Left cardiac atrium (tissue), 4 donors: ENCODE data around the gene CFAP65. TPM values are rescaled to one million over a fixed set of nuclear protein-coding genes. Genes with fewer than 3 reads are reported as not detected.

Experiments used
- ATAC-seq, 2 donors: fragments of 200-7000 bp; cut with Tn5 transposase; one replicate each; pipeline ENCODE4 v1.9.1; 2020; ENCODE audit warnings: mild to moderate bottlenecking in 2 of 2, moderate library complexity in 2 of 2
- DNase-seq: peaks from one replicate; pipeline ENCODE4 v3.0.0-alpha.2; 2020
- intact Hi-C, 2 donors: fragments of 100-400 bp; cut with DNase I; formaldehyde crosslinking; loops; one replicate each; pipeline versions ENCODE4 v1.14.1 to v1.15.1; 2022 to 2023
- total RNA-seq, 2 donors: library from RNA; stranded (reverse); fragmentation: NEBNext Ultra II Directional; extraction: Animal tissue kit (Norgen Biotek cat#: 25700); gene quantifications; one replicate each; pipeline ENCODE4 v1.2.1, GENCODE V29; 2021
- donor health status: DM: no; HTN: yes; CAD: no.
- donor health status: DM: no; HTN: yes; CAD: no; lungs with severe emphysema.
- donor health status: DM: yes; HTN: yes; CAD: no.
- donor health status: Dilated cardiomyopathy.

CFAP65 gene
- total RNA-seq, 2 donors from 2014 or later, result not detected

GRCh38 chr2:219042750-219043149 is 1.4 kb upstream of the CFAP65 start:
- intact Hi-C loops, result no loop called here
- ATAC-seq (no peak), DNase-seq (no peak)

DNA sequence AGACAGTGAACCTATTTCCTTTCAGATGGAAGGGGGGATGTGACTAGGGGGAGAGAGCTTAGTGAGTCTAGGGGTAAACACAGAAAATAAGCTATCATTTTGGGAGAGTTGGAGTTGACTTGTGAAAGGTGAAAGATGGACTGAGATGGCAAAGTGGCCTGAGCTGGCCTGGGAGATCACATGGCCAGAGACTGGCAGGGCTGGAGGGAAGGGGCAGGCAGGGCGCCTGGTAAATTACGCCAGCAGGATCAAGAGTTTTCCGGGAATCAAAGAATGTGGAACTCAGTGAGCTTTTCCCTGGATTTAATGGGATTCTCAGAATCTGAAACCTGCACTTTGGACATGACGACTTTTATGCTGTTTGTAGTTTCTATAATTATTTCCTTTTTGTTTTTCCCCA is 841 bp upstream of the CFAP65 start:
- DNase-seq, result no peak
- intact Hi-C loops, result no loop called here
- no peak for ATAC-seq

DNA sequence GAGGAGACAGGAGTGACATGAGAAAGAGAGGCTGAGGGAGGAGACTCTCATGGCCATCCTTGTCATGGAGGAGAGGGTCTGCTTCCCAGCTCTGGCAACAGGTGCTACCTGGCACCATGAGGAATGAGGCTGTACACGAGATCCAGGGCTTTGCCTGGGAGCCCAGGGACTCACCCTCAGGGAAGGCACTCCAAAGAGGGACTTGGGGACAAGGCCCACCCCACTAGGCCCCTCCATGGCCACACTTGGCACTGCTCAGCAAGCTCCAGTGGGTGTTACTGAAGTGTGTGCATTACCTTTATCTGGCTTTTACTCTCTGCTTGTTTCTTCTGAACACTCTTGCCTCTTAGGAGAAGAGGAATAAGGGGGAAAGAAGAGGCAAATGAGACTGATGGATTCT is 2.7 kb downstream of the CFAP65 start:
- intact Hi-C loops, result no loop called here

DNA sequence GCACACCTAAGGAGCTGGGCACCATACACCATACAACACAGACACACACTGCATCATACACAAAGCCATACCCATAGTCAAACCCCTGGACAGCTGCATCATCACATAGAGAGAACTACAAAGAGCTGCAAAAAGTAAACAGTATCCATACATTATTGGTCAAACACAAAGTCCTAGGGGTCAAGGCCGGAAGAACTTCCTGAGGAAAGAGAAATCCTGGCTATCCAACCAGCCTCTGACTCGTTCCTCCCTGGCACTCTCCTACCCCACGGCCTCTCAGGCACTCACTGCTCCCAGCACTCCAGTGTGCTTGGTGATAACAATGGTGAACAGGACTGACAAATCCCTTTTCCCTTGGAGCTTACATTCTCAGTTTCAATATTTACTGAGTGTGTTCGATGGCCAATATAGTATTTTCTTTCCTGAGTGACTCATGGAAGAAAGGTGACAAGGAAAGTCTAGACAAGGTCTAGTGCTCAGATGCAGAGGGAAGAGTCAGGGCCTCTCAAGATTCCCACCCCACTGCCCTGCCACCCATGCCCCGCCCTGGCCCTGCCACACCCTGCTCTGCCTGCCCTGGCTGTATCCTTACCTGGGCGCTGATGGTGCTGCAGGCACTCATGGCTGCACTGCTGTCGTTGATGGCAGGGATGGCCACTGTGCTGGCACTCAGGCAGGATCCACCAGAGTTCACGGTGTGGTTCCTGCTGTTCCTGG is 3.4 kb downstream of the CFAP65 start:
- no peak for DNase-seq
- intact Hi-C loops, result no loop called here
- no peak for ATAC-seq

More for the DNA sequence above, 2.7 kb downstream of the CFAP65 start:
- DNase-seq (no peak), ATAC-seq (no peak)

DNA sequence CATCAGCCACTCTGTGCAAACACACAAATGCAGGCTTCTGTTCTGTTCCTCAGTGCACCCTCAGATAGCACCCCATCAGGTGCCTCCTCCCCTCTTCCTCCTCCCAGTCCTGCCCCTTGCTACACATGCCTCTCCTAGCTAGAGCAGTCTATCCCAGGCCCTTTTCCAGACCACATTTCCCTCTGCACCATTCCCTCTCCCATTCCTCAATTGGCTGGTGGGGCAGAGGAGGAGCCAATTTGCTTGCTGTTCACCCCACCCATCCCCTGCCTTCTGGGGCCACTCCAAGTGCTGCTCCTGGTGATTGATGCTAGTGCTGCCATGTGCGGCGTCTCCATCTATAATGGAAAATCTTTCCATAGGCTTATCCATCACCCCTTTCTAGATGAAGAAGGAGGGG is 5.4 kb downstream of the CFAP65 start:
- DNase-seq (no peak), ATAC-seq (no peak)
- intact Hi-C loops, result no loop called here

- intact Hi-C loops, result no loop called here
- DNase-seq, result no peak
- ATAC-seq, result no peak
These were observed 6.5 kb downstream of the CFAP65 start for GRCh38 chr2:219034823-219035222.

DNA sequence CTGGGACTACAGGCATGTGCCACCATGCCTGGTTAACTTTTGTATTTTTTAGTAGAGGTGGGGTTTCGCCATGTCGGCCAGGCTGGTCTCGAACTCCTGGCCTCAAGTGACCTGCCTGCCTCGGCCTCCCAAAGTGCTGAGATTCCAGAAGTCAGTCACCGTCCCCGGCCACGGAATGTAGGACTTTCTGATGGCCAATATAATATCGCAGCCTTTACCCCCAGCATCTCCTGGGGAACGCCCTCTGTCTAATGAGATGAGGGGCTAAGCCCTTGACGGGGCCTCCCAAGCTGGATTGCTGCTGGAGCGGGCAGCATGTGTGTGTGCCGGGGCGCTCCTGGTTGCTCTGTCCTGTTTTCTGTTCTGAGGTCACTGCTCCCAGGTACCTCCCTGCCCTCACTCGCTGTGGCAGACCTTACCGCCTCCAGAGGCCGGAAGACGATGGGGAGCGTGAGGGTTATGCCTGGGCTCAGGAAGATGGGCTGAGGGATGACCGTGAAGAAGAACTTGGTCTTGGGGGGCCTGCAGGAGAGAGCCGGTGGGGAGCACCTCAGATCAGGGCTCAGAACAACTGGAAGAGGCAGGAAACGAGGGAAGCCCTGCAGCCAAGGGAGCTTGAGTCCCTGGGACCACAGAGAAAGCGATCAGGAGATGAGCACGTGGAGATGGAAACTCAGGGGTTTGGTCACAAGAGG is 9.1 kb downstream of the CFAP65 start:
- DNase-seq (no peak), ATAC-seq (no peak)
- intact Hi-C loops, result no loop called here

- intact Hi-C loops, result no loop called here
- ATAC-seq, result no peak
- no peak for DNase-seq
These were observed 10.1 kb downstream of the CFAP65 start for GRCh38 chr2:219031005-219031738.

DNA sequence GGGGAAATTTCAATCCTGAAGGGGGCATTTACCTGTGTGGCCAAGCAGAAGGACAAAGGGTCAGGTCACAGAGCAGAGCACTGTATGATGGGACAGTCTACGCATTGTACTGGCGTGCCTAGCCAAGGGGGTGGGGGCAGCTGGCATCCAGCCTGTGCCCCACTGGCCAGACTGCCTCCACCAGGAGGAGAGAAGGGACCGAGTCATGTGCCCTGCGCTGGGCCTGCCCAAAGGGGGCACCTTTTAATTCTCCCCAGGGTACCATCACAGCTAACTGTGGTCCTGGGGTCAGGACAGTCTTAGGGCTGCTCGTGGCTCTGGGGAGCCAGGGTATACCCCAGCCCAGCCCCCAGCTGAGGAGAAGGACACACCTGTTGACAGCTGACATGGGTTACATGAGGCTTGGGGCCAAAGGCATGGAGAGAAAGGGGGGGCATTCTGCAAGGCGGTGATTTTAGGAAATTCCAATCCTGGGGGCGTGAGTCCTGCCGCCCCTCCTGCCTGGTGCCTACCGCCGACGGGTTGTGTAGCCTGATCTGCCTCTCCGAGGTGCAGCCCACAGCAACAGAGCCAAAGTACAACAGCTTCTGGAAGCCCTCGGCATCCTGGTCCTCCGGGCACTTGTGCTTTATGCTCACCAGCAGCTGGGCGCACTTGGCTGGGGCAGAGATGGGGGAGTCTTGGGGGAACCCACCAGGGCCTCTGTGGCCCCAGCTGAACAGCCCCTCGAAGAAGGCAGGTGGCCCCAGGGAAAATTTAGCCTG is 11.0 kb downstream of the CFAP65 start:
- intact Hi-C loops, result no loop called here
- DNase-seq, result no peak
- peak in 1 of 2 donors; percentile 3 for ATAC-seq

GRCh38 chr2:219029829-219030165 is 11.5 kb downstream of the CFAP65 start:
- DNase-seq (peak; percentile 81), ATAC-seq (peak; percentile 83 to 89)
- intact Hi-C loops, result loop anchor here (1.0 to 10.0 kb wide), 2 partner anchors 90 to 125 kb away; no protein-coding TSS in a partner anchor

DNA sequence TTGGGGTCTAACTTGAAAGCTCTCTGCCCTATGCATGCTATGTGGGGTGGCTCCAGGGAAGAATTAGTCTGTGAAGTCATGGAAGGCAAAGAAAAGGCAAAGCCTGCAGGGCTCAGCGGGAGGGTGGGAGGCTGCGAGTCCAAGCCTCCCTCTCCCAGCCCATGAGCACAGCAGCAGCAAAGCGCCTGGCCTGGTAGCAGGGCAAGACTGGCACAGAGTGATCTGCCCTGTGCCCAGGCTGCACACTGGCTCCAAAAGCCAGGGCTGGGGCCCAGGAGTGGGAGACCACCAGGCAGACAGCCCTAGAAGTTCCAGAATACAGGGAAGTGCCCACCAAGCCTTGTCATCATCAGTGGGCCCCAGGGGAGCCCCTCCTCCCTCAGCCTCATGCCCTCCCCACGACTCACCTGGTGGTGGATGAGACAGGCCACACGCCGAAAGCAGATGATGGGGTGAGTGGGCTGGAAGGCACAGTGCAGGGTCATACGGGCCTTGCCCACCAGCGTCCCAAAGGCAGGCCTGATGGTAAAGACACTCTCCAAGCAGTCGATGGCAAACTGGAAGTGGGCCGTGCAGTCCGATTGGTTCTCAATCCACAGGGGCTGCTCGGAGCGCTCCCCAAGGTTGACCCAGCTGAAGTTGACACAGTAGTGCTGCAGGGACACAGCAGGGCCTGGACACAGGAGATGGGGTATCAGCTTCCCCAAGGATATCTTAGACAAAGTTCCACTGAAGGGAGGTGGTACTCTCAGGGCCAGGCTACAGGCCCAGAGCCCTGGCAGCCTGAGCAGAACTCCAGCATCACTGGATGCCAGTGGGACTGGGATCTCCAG is 12.1 kb downstream of the CFAP65 start:
- ATAC-seq (peak in 1 of 2 donors; percentile 6), DNase-seq (no peak)
- intact Hi-C loops, result loop anchor here (1.0 to 10.0 kb wide), 2 partner anchors 90 to 126 kb away; no protein-coding TSS in a partner anchor

- intact Hi-C loops, result loop anchor here (10.0 kb wide), 1 partner anchor 127 kb away; no protein-coding TSS in a partner anchor
- DNase-seq (no peak), ATAC-seq (no peak)
These were observed 13.2 kb downstream of the CFAP65 start for GRCh38 chr2:219028141-219028540.

DNA sequence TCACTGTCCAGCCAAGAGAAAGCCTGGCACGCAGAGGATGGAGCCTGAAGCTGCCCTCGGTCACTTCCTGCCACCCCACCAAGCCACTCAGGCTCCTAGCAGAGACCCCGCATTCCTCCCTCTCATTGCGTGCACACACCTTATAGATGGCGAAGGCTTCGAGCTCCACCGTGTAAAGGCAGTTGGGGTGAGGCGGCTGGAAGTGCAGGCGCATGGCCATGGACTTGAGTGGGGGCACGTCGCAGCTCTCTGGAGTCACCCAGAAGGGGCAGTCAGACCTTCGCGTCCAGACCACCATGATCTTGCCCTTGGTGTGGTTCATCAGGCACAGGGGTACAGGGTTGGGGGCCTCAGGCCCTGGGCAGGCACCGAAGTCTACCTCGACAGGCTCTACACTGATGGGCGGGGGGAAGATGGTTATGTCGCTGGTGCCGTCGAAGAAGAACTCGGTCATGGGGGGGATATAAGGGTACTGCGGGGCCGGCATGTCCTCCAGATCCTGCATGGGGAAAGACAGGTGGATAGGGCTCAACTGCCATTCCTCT is 13.7 kb downstream of the CFAP65 start:
- ATAC-seq, result no peak
- intact Hi-C loops, result loop anchor here (10.0 kb wide), 1 partner anchor 127 kb away; no protein-coding TSS in a partner anchor
- no peak for DNase-seq

- DNase-seq (no peak), ATAC-seq (no peak)
- intact Hi-C loops, result loop anchor here (10.0 kb wide), 1 partner anchor 128 kb away; no protein-coding TSS in a partner anchor
These were observed 14.4 kb downstream of the CFAP65 start for GRCh38 chr2:219026946-219027345.

DNA sequence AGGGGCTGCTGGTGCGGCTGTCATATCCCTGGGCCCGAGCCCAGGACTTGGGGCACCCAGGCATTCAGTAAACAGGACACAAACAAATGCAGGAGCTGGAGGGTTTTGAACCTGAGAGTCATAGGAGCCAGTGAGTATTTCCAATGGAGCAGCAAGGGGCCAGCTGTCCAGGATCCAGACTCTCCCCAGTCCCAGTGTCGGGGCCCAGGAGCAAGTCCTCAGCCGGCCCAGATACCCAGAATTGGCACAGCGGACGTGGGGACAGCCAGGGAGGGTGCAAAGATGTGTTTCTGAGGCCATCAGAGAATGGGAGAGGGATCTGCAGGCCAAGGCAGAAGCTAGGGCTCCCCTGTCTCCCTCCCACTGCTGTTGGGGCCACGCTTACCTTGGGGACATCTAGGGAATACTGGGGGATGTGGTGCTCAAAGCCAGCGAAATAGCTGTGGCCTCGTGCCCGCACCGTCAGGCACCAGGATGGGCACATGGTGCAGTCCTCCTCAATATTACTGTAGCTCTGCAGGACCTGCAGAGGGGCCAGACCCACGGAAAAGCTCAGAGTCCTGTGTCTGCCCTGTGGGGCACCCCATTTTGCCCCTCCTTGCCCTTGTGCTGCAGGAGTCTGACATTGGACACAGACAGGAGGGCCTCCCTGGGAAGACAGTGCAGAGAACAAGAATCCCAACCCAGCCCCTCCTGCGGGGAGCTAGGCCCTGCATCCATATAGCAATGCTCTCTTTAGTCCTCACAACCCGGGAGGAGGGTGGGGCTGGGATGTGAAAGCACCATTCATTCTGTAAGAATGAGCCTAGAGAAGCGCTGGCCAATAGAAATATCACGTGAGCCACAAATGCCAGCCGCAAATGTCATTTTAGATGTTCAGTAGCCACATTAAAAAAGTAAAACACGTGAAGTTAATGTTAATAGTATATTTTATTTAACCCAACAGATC is 15.4 kb downstream of the CFAP65 start:
- DNase-seq (no peak), ATAC-seq (no peak)
- intact Hi-C loops, result loop anchor here (10.0 kb wide), 1 partner anchor 129 kb away; no protein-coding TSS in a partner anchor

- DNase-seq (no peak), ATAC-seq (no peak)
- intact Hi-C loops, result loop anchor here (10.0 kb wide), 1 partner anchor 131 kb away; no protein-coding TSS in a partner anchor
These were observed 17.3 kb downstream of the CFAP65 start for GRCh38 chr2:219024059-219024458.
